ENCODE data around the gene MIPOL1. TPM values are rescaled to one million over a fixed set of nuclear protein-coding genes. Genes with fewer than 3 reads are reported as not detected.

MIPOL1 gene
- total and polyA plus RNA-seq, 2 of the 4 experiments (the other 2 are of a cell fraction), result 2.7 to 5.9 TPM

- ATAC-seq (ENCODE audit: low read depth), result no peak
These were observed 81.2 kb downstream of the MIPOL1 start for GRCh38 chr14:37278636-37279538.

More at GRCh38 chr14:37278636-37279538, 81.2 kb downstream of the MIPOL1 start:
- DNase-seq, result no peak
- Histone ChIP-seq H2AK5ac (ENCODE audit: low read depth, low read length) (no peak overlapping the region), H3K9me3 (ENCODE audit: control insufficient read depth, insufficient read depth, low read length) (no peaks in the 10 kb centered on the region), H3K4me3 (ENCODE audit: insufficient read depth, low read depth, low read length) (no peak overlapping the region), H3K14ac (replicated peaks; ENCODE audit: low read depth, low read length) (no peak overlapping the region), H2BK15ac (ENCODE audit: low read depth, low read length) (no peak overlapping the region), H2BK20ac (ENCODE audit: low read depth, low read length) (no peak overlapping the region), H4K20me1 (ENCODE audit: insufficient read depth, low read length) (no peaks in the 10 kb centered on the region), H3K9me1 (ENCODE audit: insufficient read depth, low read length) (no peaks in the 10 kb centered on the region), H4K5ac (ENCODE audit: low read depth, low read length) (no peak overlapping the region), H4K91ac (ENCODE audit: insufficient read depth, low read depth, low read length) (no peak overlapping the region), H3K4ac (ENCODE audit: low read depth, low read length) (no peak overlapping the region), H3K18ac (ENCODE audit: low read depth, low read length) (no peak overlapping the region), H2BK120ac (ENCODE audit: low read depth, low read length) (no peak overlapping the region), H3K27ac (ENCODE audit: insufficient read depth, low read length) (no peak overlapping the region), H4K8ac (ENCODE audit: low read depth in 2 of 2, low read length in 2 of 2) (no peak overlapping the region), H3K23ac (ENCODE audit: low read depth, low read length) (no peak overlapping the region), H3K79me1 (ENCODE audit: low read depth in 1 of 2, low read length in 2 of 2) (no peaks in the 10 kb centered on the region), H3K56ac (ENCODE audit: extremely low read depth, insufficient read depth, low read length) (no peak overlapping the region), H3K4me1 (ENCODE audit: control insufficient read depth, insufficient read depth, low read length) (no peaks in the 10 kb centered on the region), H2AK9ac (replicated peaks; ENCODE audit: low read depth, low read length, poor library complexity) (no peak overlapping the region), H3K9ac (ENCODE audit: low read depth, low read length) (no peak overlapping the region), H2BK5ac (ENCODE audit: low read depth, low read length, poor library complexity, severe bottlenecking) (no peak overlapping the region), H3K27me3 (ENCODE audit: control insufficient read depth, insufficient read depth, low read length) (no peaks in the 10 kb centered on the region), H3K4me2 (ENCODE audit: low read depth, low read length) (no peak overlapping the region), H2AFZ (replicated peaks; ENCODE audit: low read length, poor library complexity) (no peak overlapping the region), H3K36me3 (ENCODE audit: control insufficient read depth, insufficient read depth, low read length) (no peaks in the 10 kb centered on the region)
- ChIA-PET CTCF (interaction anchor here (1.5 kb wide), 1 partner anchor 13 kb away, joined by 3 read pairs; no protein-coding TSS in a partner anchor), POLR2A (ENCODE audit: unreplicated experiment) (no interaction called here)
- intact Hi-C loops (cut with micrococcal nuclease) (no loop called here), in situ Hi-C loops (cut with MboI; ENCODE audit: low sequenced_read_pairs) (no loop called here), dilution Hi-C loops (cut with HindIII; ENCODE audit: low sequenced_read_pairs, unreplicated experiment) (no loop called here)
- TF ChIP-seq BHLHE40 (IDR thresholded peaks at IDR 0.05; ENCODE audit: low read depth, low read length) (no peak), MAFK (IDR thresholded peaks at IDR 0.05; ENCODE audit: low read depth, low read length) (no peak), CEBPB (IDR thresholded peaks at IDR 0.05; ENCODE audit: low read depth, low read length) (no peak), NFE2L2 (IDR thresholded peaks at IDR 0.05; ENCODE audit: low read depth, low read length) (no peak), MXI1 (IDR thresholded peaks at IDR 0.05; ENCODE audit: borderline replicate concordance, low read depth, low read length) (no peak), MAZ (IDR thresholded peaks at IDR 0.05; ENCODE audit: borderline replicate concordance, low read depth, low read length) (no peak), USF2 (IDR thresholded peaks at IDR 0.05; ENCODE audit: low read depth, low read length) (no peak), RCOR1 (IDR thresholded peaks at IDR 0.05; ENCODE audit: insufficient replicate concordance, low read length) (no peak), RFX5 (IDR thresholded peaks at IDR 0.05; ENCODE audit: low read depth, low read length) (no peak)
- BruUV-seq (replicated peaks), result no TSS peak
- no CpG with 5 or more reads among the region's 5 CpGs for WGBS, 2 experiments (ENCODE audit: extremely low coverage in 2 of 2, insufficient read length in 1 of 2)
